ENCODE data around the gene PTBP1.

DNA sequence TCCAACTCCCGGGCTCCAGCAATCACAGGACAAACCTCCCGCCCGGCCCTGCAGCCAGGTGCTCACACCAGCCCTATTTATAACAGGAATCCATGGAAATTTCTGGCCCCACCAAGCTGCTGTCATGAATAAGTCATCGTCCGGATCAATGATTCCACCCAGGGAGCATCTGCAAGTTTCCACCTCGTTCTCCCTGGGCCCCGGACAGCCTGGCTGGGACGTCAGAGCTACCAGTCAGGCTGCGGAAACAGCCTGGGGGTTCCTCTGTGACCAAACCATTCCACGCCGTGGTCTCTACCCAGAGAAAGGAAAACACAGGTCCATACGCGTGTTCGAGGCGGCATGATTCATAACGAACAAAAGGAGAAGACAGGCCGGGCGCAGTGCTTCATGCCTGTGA lies 20.7 kb upstream of the PTBP1 start:
- TF ChIP-seq, protein P1, sequence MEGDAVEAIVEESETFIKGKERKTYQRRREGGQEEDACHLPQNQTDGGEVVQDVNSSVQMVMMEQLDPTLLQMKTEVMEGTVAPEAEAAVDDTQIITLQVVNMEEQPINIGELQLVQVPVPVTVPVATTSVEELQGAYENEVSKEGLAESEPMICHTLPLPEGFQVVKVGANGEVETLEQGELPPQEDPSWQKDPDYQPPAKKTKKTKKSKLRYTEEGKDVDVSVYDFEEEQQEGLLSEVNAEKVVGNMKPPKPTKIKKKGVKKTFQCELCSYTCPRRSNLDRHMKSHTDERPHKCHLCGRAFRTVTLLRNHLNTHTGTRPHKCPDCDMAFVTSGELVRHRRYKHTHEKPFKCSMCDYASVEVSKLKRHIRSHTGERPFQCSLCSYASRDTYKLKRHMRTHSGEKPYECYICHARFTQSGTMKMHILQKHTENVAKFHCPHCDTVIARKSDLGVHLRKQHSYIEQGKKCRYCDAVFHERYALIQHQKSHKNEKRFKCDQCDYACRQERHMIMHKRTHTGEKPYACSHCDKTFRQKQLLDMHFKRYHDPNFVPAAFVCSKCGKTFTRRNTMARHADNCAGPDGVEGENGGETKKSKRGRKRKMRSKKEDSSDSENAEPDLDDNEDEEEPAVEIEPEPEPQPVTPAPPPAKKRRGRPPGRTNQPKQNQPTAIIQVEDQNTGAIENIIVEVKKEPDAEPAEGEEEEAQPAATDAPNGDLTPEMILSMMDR (IDR thresholded peaks at IDR 0.05; ENCODE audit: low read length), result no peak
- no peak for TF ChIP-seq EZH2 (IDR thresholded peaks at IDR 0.05; ENCODE audit: borderline replicate concordance, low read length)
